Keratinocyte (primary cell): ENCODE data around the gene SRP14. TPM values are rescaled to one million over a fixed set of nuclear protein-coding genes. Genes with fewer than 3 reads are reported as not detected.

Experiments
- DNase-seq: peaks from one replicate; pipeline ENCODE4 v3.0.0-alpha.2; 2011; ENCODE audit warnings: low read depth, missing footprints, low spot score
- FAIRE-seq: peaks from 2 replicates; lab custom pipeline; 2011; peaks lifted over from hg19 to GRCh38; lab: Jason Lieb, UNC
- H2AFZ ChIP-seq: 2 replicates; pipeline ENCODE4 v1.6.0; 2012; ENCODE audit warnings: low read length, control low read depth, inconsistent platforms; ENCODE audit not compliant: control insufficient read depth
- H3K27ac ChIP-seq: 2 replicates; pipeline ENCODE4 v1.5.1; 2011; ENCODE audit warnings: low read length; ENCODE audit not compliant: control insufficient read depth, insufficient read depth
- H3K27me3 ChIP-seq: 3 replicates; pipeline ENCODE4 v1.6.0; 2011; ENCODE audit warnings: low read length; ENCODE audit not compliant: control insufficient read depth, insufficient read depth; ENCODE audit errors: extremely low read depth
- H3K36me3 ChIP-seq, 2 experiments: 2 replicates in 1 of 2; 3 replicates in 1 of 2; pipeline ENCODE4 v1.5.1; 2011; ENCODE audit warnings: low read length in 2 of 2, mild to moderate bottlenecking in 1 of 2; ENCODE audit not compliant: control insufficient read depth in 2 of 2, insufficient read depth in 2 of 2; ENCODE audit errors: extremely low read depth in 1 of 2
- H3K4me1 ChIP-seq: 3 replicates; pipeline ENCODE4 v1.5.1; 2011; ENCODE audit warnings: low read length; ENCODE audit not compliant: control insufficient read depth, insufficient read depth; ENCODE audit errors: extremely low read depth
- H3K4me2 ChIP-seq: 3 replicates; pipeline ENCODE4 v1.6.0; 2011; ENCODE audit warnings: low read depth, low read length; ENCODE audit not compliant: control insufficient read depth, insufficient read depth; ENCODE audit errors: extremely low read depth
- H3K4me3 ChIP-seq, 3 experiments: fragments of 200-600 bp in 1 of 3; sonication (generic) in 1 of 3; 2 replicates in 2 of 3; 3 replicates in 1 of 3; pipeline ENCODE4 v1.5.1; 2011 to 2016; ENCODE audit warnings: low read length in 3 of 3, mild to moderate bottlenecking in 3 of 3, control low read depth in 2 of 3, inconsistent platforms in 1 of 3, low read depth in 1 of 3, mixed read lengths in 1 of 3, mixed run types in 1 of 3, moderate library complexity in 1 of 3; ENCODE audit not compliant: control insufficient read depth in 2 of 3, insufficient read depth in 2 of 3; ENCODE audit errors: extremely low read depth in 1 of 3
- H3K79me2 ChIP-seq: 2 replicates; pipeline ENCODE4 v1.6.0; 2012; ENCODE audit warnings: low read length; ENCODE audit not compliant: control insufficient read depth, insufficient read depth
- H3K9ac ChIP-seq: 3 replicates; pipeline ENCODE4 v1.6.0; 2011; ENCODE audit warnings: low read length; ENCODE audit not compliant: control insufficient read depth, insufficient read depth; ENCODE audit errors: extremely low read depth
- H3K9me1 ChIP-seq: 3 replicates; pipeline ENCODE4 v1.6.0; 2011; ENCODE audit warnings: low read length; ENCODE audit not compliant: control insufficient read depth, insufficient read depth; ENCODE audit errors: extremely low read depth
- H3K9me3 ChIP-seq: 2 replicates; pipeline ENCODE4 v1.5.1; 2012; ENCODE audit warnings: low read depth, low read length; ENCODE audit not compliant: control insufficient read depth
- H4K20me1 ChIP-seq: 3 replicates; pipeline ENCODE4 v1.6.0; 2011; ENCODE audit warnings: low read length; ENCODE audit not compliant: control insufficient read depth, insufficient read depth; ENCODE audit errors: extremely low read depth
- CTCF ChIP-seq, 3 experiments: IDR thresholded peaks in 1 of 3; conservative IDR thresholded peaks in 1 of 3; optimal IDR thresholded peaks in 1 of 3; 2 replicates in 2 of 3; 3 replicates in 1 of 3; pipeline versions ENCODE3 to v1.5.1; 2011; ENCODE audit warnings: low read length in 3 of 3, mild to moderate bottlenecking in 3 of 3, moderate library complexity in 2 of 3, control low read depth in 1 of 3, inconsistent platforms in 1 of 3; ENCODE audit not compliant: insufficient read depth in 2 of 3; ENCODE audit errors: extremely low read depth in 1 of 3
- EZH2 ChIP-seq: IDR thresholded peaks from one replicate; pipeline ENCODE4 v1.6.1; 2012; ENCODE audit warnings: inconsistent platforms, mild to moderate bottlenecking, low read length, moderate library complexity
- dilution Hi-C: fragments of 300-500 bp; cut with MboI; formaldehyde crosslinking; loops from one replicate; pipeline ENCODE4 v1.7.0; 2020; ENCODE audit warnings: low sequenced_read_pairs; ENCODE audit not compliant: extremely low pct_ligation_motif_present
- polyA plus RNA-seq, 5 experiments: library from polyadenylated mRNA; depleted of rRNA in 3 of 5; stranded (reverse) in 3 of 5; stranded (forward) in 1 of 5; unstranded in 1 of 5; fragments of >200 nt; gene quantifications; 1 replicate in 1 of 5; 2 replicates in 3 of 5; 3 replicates in 1 of 5; pipeline versions ENCODE4 v1.2.1 to v1.2.3, GENCODE V29; 2011 to 2012; ENCODE audit warnings: missing spikeins in 2 of 5, low read depth in 1 of 5, low replicate concordance in 1 of 5

SRP14 gene
- polyA plus RNA-seq, 1 donor (not counting 4 experiments of a cell fraction or from before 2014, with no cell fraction given) = 407 TPM

GRCh38 chr15:40061212-40061901, 22.4 kb upstream of the SRP14 start:
- H3K4me3 ChIP-seq = no peak overlapping the region
- H3K9ac ChIP-seq = no peak overlapping the region
- dilution Hi-C loops = no loop called here
- H3K79me2 ChIP-seq = no peaks in the 10 kb centered on the region
- FAIRE-seq (no peak), DNase-seq (no peak)
- TF ChIP-seq CTCF (optimal IDR thresholded peaks at IDR 0.05 in 1 of 3, IDR thresholded peaks at IDR 0.05 in 1 of 3, conservative IDR thresholded peaks at IDR 0.05 in 1 of 3; ENCODE audit: extremely low read depth in 1 of 3, insufficient read depth in 2 of 3, low read length in 3 of 3) = no peak
- peaks cover 29% of the 10 kb centered on the region for H3K4me1 ChIP-seq
- no peaks in the 10 kb centered on the region for H4K20me1 ChIP-seq
- no peaks in the 10 kb centered on the region for H3K36me3 ChIP-seq
- H3K9me3 ChIP-seq = no peaks in the 10 kb centered on the region
- peaks cover 5% of the 10 kb centered on the region for H3K27me3 ChIP-seq
- H3K27ac ChIP-seq = no peak overlapping the region
- H2AFZ ChIP-seq = no peak overlapping the region
- peaks cover 4% of the 10 kb centered on the region for H3K9me1 ChIP-seq
- no peak overlapping the region for H3K4me2 ChIP-seq

DNA sequence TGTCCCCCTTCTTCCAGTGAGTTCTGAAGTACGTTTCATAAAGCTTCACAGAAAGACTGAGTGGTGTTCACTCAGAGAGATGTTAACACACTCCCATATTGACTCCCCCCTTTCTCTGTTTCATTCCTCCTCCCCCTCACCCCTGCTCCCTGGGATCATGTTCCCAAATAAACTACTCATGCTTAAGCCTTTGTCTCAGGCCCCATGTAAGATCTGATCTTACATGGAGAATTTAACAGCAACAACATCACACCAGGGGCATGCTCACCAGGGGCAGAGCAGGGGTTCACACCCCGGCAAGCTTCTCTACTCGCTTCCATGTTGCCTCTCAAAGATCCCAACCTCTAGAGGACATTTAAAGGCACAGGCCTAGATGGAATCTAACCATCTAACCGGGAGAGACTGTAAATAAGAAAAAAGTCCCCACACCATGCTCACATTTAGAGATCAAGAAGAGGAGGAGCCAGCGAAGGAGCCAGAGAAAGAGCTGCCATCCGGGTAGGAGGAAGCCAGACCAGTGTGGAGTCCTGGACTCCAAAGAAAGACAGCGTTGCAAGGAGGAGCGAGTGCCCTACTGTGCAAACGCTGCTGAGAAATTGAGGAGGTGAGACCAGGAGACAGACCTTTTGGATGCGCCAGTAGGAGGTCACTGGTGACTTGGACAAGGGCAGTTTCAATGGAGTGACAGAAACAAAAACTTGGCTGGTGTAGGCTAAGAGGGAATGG, 21.4 kb upstream of the SRP14 start:
- H3K36me3 ChIP-seq = no peaks in the 10 kb centered on the region
- no peak overlapping the region for H3K4me2 ChIP-seq
- no peak overlapping the region for H3K9ac ChIP-seq
- DNase-seq (no peak), FAIRE-seq (no peak)
- peaks cover 36% of the 10 kb centered on the region for H3K4me1 ChIP-seq
- dilution Hi-C loops = no loop called here
- no peak overlapping the region for H3K4me3 ChIP-seq
- no peaks in the 10 kb centered on the region for H3K9me3 ChIP-seq
- H2AFZ ChIP-seq = no peak overlapping the region
- peaks cover 5% of the 10 kb centered on the region for H3K27me3 ChIP-seq
- no peaks in the 10 kb centered on the region for H3K79me2 ChIP-seq
- H3K9me1 ChIP-seq = peaks cover 4% of the 10 kb centered on the region
- TF ChIP-seq CTCF (optimal IDR thresholded peaks at IDR 0.05 in 1 of 3, IDR thresholded peaks at IDR 0.05 in 1 of 3, conservative IDR thresholded peaks at IDR 0.05 in 1 of 3; ENCODE audit: extremely low read depth in 1 of 3, insufficient read depth in 2 of 3, low read length in 3 of 3) (no peak), EZH2 (no peak)
- no peaks in the 10 kb centered on the region for H4K20me1 ChIP-seq
- no peak overlapping the region for H3K27ac ChIP-seq
